ENCODE results near the gene BCL2L15. TPM values are rescaled to one million over a fixed set of nuclear protein-coding genes. Genes with fewer than 3 reads are reported as not detected.

BCL2L15 gene
- total RNA-seq, 1 experiment from 2014 or later: 0.09 TPM

DNA sequence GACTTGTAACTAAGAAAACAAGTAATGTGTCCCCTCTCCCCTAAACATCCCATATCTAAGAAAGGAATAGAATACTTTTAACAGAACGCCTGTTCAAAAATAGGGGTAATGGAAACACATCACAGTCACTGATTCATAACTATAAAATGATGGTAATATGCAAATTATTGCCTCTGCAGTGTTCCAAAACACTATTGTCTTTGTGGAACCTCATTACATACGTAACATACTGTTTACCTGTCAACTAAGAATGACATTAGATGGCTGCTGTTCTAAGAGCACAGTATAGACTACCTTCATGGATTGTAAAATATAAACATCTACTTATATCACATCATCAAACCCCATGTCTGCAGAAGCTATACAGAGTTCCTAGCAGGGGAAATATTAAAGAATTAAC is 3.4 kb upstream of the BCL2L15 start:
- Histone ChIP-seq H3K36me3 (ENCODE audit: control insufficient read depth, insufficient read depth, low read length) (no peaks in the 10 kb centered on the region), H3K9me3 (no peaks in the 10 kb centered on the region), H3K4me1 (no peaks in the 10 kb centered on the region), H3K27me3 (replicated peaks; ENCODE audit: control insufficient read depth, insufficient read depth, low read length) (no peaks in the 10 kb centered on the region), H3K4me3 (ENCODE audit: low read depth, low read length) (no peak overlapping the region)
- TF ChIP-seq, protein P1, sequence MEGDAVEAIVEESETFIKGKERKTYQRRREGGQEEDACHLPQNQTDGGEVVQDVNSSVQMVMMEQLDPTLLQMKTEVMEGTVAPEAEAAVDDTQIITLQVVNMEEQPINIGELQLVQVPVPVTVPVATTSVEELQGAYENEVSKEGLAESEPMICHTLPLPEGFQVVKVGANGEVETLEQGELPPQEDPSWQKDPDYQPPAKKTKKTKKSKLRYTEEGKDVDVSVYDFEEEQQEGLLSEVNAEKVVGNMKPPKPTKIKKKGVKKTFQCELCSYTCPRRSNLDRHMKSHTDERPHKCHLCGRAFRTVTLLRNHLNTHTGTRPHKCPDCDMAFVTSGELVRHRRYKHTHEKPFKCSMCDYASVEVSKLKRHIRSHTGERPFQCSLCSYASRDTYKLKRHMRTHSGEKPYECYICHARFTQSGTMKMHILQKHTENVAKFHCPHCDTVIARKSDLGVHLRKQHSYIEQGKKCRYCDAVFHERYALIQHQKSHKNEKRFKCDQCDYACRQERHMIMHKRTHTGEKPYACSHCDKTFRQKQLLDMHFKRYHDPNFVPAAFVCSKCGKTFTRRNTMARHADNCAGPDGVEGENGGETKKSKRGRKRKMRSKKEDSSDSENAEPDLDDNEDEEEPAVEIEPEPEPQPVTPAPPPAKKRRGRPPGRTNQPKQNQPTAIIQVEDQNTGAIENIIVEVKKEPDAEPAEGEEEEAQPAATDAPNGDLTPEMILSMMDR (IDR thresholded peaks at IDR 0.05; ENCODE audit: insufficient read depth in 1 of 2, low read depth in 1 of 2, low read length in 1 of 2, severe bottlenecking in 1 of 2, unreplicated experiment in 1 of 2): no peak
- BruUV-seq (replicated peaks): no TSS peak
- no peak for DNase-seq
- Mint-ChIP-seq H3K4me1 (ENCODE audit: low read depth, unreplicated experiment) (peaks cover 5% of the 10 kb centered on the region), H3K4me3 (ENCODE audit: unreplicated experiment) (no peak overlapping the region), H3K27me3 (ENCODE audit: insufficient read depth, unreplicated experiment) (no peaks in the 10 kb centered on the region), H3K36me3 (ENCODE audit: insufficient read depth, unreplicated experiment) (no peaks in the 10 kb centered on the region), H3K9me3 (ENCODE audit: unreplicated experiment) (no peaks in the 10 kb centered on the region), H3K27ac (ENCODE audit: unreplicated experiment) (no peak overlapping the region)
- CTCF ChIA-PET: no interaction called here
- POLR2A ChIA-PET: no interaction called here
- intact Hi-C loops (cut with micrococcal nuclease; ENCODE audit: unreplicated experiment): no loop called here

DNA sequence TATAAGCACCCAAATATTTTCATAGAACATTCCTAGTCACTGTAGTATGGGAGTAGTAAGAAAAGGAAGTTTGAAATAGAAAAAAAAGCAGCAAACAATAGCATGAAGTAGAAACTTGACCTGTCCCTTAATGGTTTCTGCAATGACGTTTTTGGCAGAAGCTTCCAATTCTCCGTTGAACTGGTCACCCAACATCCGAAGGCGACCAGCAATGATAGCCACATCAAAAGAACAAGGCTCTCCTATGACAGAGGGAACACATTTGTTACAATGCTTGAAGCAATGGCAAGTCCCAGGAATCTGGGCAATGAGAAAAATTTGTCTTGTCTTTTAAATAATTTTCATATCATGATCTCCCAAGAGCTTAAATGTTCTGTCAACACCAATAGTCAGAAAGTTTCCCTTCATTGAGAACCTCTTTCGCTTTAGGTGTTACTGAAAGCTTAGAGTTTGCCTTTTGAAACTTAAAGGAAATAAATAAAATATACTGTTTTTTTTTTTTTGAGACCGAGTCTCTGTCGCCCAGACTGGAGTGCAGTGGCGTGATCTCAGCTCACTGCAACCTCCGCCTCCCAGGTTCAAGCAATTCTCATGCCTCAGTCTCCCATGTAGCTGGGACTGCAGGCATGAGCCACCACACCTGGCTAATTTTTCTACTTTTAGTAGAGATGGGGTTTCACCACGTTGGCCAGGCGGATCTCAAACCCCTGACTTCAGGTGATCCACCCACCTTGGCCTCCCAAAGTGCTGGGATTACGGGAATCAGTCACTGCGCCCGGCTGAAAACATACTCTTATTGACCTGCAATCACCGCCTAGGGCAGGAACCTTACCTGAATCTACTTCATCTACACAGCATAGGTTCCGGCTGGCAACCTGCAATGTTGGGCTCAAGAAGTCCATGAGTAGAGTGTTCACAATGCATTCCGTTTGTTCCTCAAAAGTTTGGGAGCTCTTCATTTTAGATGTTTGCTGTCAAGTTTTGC is 672 bp downstream of the BCL2L15 start:
- Histone ChIP-seq H3K4me1 (no peaks in the 10 kb centered on the region), H3K27me3 (replicated peaks; ENCODE audit: control insufficient read depth, insufficient read depth, low read length) (no peaks in the 10 kb centered on the region), H3K4me3 (ENCODE audit: low read depth, low read length) (no peak overlapping the region), H3K36me3 (ENCODE audit: control insufficient read depth, insufficient read depth, low read length) (no peaks in the 10 kb centered on the region), H3K9me3 (no peaks in the 10 kb centered on the region)
- TF ChIP-seq, protein P1 (IDR thresholded peaks at IDR 0.05; ENCODE audit: insufficient read depth in 1 of 2, low read depth in 1 of 2, low read length in 1 of 2, severe bottlenecking in 1 of 2, unreplicated experiment in 1 of 2): no peak
- Mint-ChIP-seq H3K4me3 (ENCODE audit: unreplicated experiment) (no peak overlapping the region), H3K9me3 (ENCODE audit: unreplicated experiment) (no peaks in the 10 kb centered on the region), H3K4me1 (ENCODE audit: low read depth, unreplicated experiment) (peaks cover 5% of the 10 kb centered on the region), H3K36me3 (ENCODE audit: insufficient read depth, unreplicated experiment) (no peaks in the 10 kb centered on the region), H3K27me3 (ENCODE audit: insufficient read depth, unreplicated experiment) (no peaks in the 10 kb centered on the region), H3K27ac (ENCODE audit: unreplicated experiment) (no peak overlapping the region)
- no TSS peak for BruUV-seq (replicated peaks)
- ChIA-PET POLR2A (interaction anchor here (0.7 kb wide), 1 partner anchor 65 kb away, joined by 3 read pairs; no protein-coding TSS in a partner anchor), CTCF (no interaction called here)
- DNase-seq: no peak
- intact Hi-C loops (cut with micrococcal nuclease; ENCODE audit: unreplicated experiment): no loop called here

DNA sequence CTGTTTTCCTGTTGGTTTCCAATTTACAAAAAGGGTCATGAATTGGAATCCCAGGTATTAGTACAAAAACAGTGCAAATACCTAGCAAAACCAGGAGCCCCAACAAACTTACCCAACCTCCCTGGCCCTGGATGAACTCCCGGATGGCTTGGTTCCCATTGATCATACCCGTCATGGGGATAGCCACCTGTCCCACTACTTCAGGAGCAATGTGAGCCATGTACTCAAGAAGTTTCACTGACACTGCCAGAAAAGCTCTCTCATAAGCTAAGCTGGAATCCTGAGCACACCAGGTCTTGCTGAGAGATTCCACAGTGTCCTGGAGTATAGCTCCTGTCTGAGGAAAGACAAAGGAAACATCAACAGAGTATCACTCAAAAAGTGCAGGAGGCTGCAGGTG is 5.7 kb downstream of the BCL2L15 start:
- no TSS peak for BruUV-seq (replicated peaks)
- no peak overlapping the region for H3K4me3 Mint-ChIP-seq (ENCODE audit: unreplicated experiment)
- no peak for DNase-seq
- no peaks in the 10 kb centered on the region for H3K36me3 Mint-ChIP-seq (ENCODE audit: insufficient read depth, unreplicated experiment)
- no peak overlapping the region for H3K27ac Mint-ChIP-seq (ENCODE audit: unreplicated experiment)
- intact Hi-C loops (cut with micrococcal nuclease; ENCODE audit: unreplicated experiment): no loop called here
- TF ChIP-seq, protein P1 (IDR thresholded peaks at IDR 0.05; ENCODE audit: insufficient read depth in 1 of 2, low read depth in 1 of 2, low read length in 1 of 2, severe bottlenecking in 1 of 2, unreplicated experiment in 1 of 2): no peak
- no peaks in the 10 kb centered on the region for H3K4me1 ChIP-seq
- no peaks in the 10 kb centered on the region for H3K27me3 ChIP-seq (replicated peaks; ENCODE audit: control insufficient read depth, insufficient read depth, low read length)
- H3K27me3 Mint-ChIP-seq (ENCODE audit: insufficient read depth, unreplicated experiment): no peaks in the 10 kb centered on the region
- no peaks in the 10 kb centered on the region for H3K4me1 Mint-ChIP-seq (ENCODE audit: low read depth, unreplicated experiment)
- ChIA-PET CTCF (no interaction called here), POLR2A (no interaction called here)
- no peaks in the 10 kb centered on the region for H3K9me3 Mint-ChIP-seq (ENCODE audit: unreplicated experiment)
- H3K9me3 ChIP-seq: no peaks in the 10 kb centered on the region
- H3K36me3 ChIP-seq (ENCODE audit: control insufficient read depth, insufficient read depth, low read length): no peaks in the 10 kb centered on the region
- H3K4me3 ChIP-seq (ENCODE audit: low read depth, low read length): no peak overlapping the region

Measured in Caco-2 (cell line).